Fibroblast of the aortic adventitia (primary cell): Measurements from ENCODE around the gene PNMA5. TPM values are rescaled to one million over a fixed set of nuclear protein-coding genes. Genes with fewer than 3 reads are reported as not detected.
"Not testable (repeated sequence)": the region's sequence is repeated elsewhere in the genome, so short reads cannot be mapped to it uniquely, and the experiment has no call there.

ENCODE experiments used
- DNase-seq: peaks from one replicate; pipeline ENCODE4 v3.0.0-alpha.2; 2010; ENCODE audit warnings: low read depth
- H3K4me3 ChIP-seq: 2 replicates; pipeline ENCODE4 v1.5.1; 2011; ENCODE audit warnings: low read depth, mild to moderate bottlenecking, control low read depth, low read length, moderate library complexity
- total RNA-seq: library from RNA; depleted of rRNA; stranded (reverse); fragments of >200 nt; gene quantifications from 2 replicates; pipeline ENCODE4 v1.2.3, GENCODE V29; 2012; ENCODE audit warnings: low replicate concordance
- TF ChIP-seq, protein P1 (sequence below): IDR thresholded peaks from 2 replicates; pipeline ENCODE4 v1.5.1; 2011; ENCODE audit warnings: mild to moderate bottlenecking, low read length, control low read depth, inconsistent platforms; ENCODE audit not compliant: insufficient read depth

The PNMA5 gene
- total RNA-seq, 1 donor: not detected

DNA sequence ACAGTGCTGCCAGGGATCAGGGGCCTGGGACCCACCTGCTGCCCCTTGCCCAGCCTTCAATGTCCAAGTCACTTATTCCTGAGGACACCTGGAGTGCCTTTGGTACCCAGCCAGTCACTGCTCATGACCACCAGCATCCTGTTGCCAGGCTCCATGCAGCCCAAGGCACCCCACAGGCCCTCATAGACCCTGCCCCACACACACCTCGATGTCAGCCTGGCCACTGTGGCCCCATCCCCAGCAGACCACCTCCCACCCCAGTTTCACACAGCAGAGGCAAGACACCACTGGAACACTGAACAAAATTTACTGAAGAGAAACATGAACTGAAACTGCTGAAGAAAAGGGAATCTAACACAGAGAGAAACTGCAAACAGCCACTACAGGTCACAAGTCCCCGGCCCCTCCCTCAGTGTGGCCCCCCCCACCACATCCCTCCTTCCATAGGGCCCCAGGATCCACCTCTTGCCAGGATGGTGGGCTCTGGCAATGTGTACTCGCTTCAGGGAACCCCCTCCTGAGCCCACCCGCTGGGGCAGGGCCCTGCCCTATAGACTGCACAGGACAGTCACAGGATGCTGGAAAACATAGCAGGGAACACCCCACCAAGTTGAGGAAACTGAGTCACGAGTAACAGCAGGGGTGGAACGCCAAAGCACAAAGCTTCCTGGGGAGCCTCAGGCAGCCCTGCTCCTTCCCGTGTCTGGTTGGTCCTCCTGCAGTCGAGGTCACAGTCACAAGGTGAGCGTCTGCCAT, 5.2 kb downstream of the PNMA5 start:
- H3K4me3 ChIP-seq: no peak overlapping the region
- DNase-seq: no peak
- TF ChIP-seq, protein P1, sequence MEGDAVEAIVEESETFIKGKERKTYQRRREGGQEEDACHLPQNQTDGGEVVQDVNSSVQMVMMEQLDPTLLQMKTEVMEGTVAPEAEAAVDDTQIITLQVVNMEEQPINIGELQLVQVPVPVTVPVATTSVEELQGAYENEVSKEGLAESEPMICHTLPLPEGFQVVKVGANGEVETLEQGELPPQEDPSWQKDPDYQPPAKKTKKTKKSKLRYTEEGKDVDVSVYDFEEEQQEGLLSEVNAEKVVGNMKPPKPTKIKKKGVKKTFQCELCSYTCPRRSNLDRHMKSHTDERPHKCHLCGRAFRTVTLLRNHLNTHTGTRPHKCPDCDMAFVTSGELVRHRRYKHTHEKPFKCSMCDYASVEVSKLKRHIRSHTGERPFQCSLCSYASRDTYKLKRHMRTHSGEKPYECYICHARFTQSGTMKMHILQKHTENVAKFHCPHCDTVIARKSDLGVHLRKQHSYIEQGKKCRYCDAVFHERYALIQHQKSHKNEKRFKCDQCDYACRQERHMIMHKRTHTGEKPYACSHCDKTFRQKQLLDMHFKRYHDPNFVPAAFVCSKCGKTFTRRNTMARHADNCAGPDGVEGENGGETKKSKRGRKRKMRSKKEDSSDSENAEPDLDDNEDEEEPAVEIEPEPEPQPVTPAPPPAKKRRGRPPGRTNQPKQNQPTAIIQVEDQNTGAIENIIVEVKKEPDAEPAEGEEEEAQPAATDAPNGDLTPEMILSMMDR: no peak

DNA sequence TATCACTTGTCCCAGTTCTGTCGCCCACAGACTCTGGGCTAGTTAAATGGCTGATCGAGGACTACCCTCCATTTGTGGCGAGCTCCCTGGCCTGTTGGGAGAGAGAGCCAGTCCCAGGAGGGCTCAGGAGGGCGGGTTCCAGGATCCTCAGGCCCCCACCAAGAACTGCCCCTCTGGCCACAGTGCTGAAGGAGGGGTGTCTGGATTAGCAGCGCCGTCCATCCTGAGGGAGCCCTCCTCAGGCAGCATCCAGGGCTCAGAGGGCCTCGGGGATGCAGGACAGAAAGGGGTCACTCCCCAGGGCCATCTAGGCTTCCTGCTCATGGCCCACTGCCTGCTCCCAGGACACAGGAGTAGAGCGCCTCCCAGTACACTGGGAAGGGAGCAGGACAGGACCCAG, 6.1 kb downstream of the PNMA5 start:
- H3K4me3 ChIP-seq: no peak overlapping the region
- no peak for DNase-seq
- TF ChIP-seq, protein P1: no peak

DNA sequence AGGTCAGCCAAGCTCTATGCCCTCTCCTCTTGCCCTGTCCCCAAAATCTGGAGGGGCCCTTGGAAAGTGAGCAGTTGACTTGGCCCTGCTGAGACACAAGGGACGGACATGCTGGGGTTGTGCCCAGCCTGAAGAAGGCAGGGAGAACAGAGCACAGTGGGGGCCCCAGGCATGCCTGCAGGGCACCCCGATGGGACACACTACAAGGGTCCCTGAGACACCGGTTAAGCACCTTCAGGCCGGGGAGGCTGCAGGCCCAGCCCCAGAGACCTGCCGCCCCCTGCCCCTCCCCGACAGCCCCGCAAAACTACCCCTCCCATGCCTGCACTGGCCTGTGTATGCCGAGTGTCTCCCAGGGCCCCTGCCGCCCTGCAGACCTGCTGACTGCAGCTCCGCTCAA, 6.8 kb downstream of the PNMA5 start:
- not testable (repeated sequence) for DNase-seq, H3K4me3 ChIP-seq

DNA sequence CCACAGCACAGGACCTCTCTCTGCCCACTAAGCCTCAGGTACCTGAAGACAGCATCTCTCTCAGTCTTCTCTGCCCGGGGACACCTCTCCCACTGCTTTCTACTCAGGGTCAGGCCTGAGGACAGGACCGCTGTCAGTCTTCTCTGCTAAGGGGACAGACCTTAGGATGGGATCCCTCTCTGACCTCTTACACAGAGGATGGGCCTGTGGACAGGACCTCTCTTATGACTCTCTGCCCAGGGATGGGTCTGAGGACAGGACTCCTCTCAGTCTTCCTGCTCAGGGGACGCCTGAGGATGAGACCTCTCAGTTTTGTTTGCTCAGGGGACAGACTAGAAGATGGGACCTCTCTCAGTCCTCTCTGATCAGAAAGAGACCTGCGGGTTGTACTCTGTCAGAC, 8.5 kb downstream of the PNMA5 start:
- not testable (repeated sequence) for DNase-seq, H3K4me3 ChIP-seq

DNA sequence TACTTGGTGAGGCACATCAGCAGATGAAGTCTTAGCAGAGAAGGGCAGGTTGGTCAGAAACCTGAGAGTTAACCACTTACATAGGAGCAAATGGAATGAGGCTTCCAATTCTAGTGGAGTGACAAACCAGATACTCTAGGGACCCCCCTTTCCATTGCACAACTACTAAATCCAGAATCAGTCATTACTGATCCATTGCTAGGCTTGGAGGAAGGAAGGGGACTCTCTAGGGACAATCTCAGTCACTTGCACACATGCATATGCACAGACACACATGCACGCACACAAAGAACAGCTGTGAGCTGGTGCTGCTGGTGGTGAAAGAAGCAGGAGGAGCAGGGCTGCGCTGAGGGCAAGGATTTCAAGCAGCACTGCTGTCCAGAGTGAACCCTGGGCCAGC, 25.7 kb downstream of the PNMA5 start:
- no peak overlapping the region for H3K4me3 ChIP-seq
- TF ChIP-seq, protein P1: no peak
- DNase-seq: no peak

DNA sequence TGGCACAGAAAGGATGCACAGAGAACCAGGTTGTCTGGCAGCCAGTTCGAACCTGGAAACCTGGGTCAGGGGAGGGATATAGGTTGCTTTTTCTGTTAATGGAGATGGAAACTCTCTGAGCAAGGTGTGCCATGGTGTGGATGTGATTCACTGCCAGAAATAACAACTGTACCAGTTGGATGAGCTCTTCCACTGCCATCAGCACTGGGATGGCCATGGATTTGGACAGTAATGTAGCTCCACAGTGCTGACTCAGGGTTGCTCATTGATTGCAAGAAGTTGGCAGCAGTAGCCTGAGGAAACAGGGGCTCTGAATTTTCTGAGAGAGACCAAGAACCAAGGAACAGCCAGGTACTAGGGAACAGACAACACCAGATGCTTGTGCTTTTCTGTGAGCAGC, 33.8 kb downstream of the PNMA5 start:
- TF ChIP-seq, protein P1: no peak
- H3K4me3 ChIP-seq: no peak overlapping the region
- no peak for DNase-seq

DNA sequence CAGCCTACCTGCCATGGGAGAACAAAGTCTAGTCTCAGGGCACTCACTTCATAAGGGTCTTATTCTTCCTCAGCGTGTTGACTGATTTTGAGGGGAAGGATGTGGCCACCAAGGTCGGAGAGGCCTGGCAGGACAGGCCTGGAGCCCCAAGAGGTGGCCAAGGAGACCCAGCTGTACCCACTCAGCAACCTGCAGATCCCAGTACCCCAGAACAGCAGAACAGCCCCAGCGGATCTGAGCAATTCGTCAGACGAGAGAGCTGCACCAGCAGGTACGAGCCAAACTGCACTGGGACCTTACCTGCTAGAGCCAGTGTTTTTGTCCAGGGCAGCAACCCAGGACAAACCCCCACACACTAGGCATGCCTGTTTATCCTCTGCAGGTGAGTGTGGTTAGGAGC, 34.3 kb downstream of the PNMA5 start:
- no peak overlapping the region for H3K4me3 ChIP-seq
- TF ChIP-seq, protein P1: no peak
- no peak for DNase-seq
